Caco-2 (cell line): ENCODE measurements around the gene CCDC3. TPM values are rescaled to one million over a fixed set of nuclear protein-coding genes. Genes with fewer than 3 reads are reported as not detected.

Experiments
- BruUV-seq: library from RNA; stranded (reverse); fragments of 400-500 nt; replicated peaks from 2 replicates; lab custom pipeline; 2021; lab: Mats Ljungman, UMichigan
- CTCF ChIA-PET: fragments of 300-600 bp; sonication (Branson Sonifier 250); formaldehyde crosslinking; loops from one replicate; lab custom pipeline; 2022; ENCODE audit warnings: antibody characterized with exemption; lab: Charles Lee
- POLR2A ChIA-PET: fragments of 300-600 bp; sonication (Branson Sonifier 250); formaldehyde crosslinking; loops from one replicate; lab custom pipeline; 2022; ENCODE audit warnings: antibody characterized with exemption; lab: Charles Lee
- DNase-seq, 2 experiments: peaks; one replicate each; pipeline versions ENCODE4 v3.0.0 to v3.0.0-alpha.2; 2020 to 2022
- H3K27me3 ChIP-seq: replicated peaks from 2 replicates; pipeline ENCODE4 v1.6.0; 2011; ENCODE audit warnings: low read length; ENCODE audit not compliant: control insufficient read depth, insufficient read depth
- H3K36me3 ChIP-seq: 2 replicates; pipeline ENCODE4 v1.5.1; 2011; ENCODE audit warnings: low read length; ENCODE audit not compliant: control insufficient read depth, insufficient read depth
- H3K4me1 ChIP-seq: fragments of 250-450 bp; sonication (Bioruptor Pico); 2 replicates; pipeline ENCODE4 v1.5.1; 2020; ENCODE audit warnings: mild to moderate bottlenecking
- H3K4me3 ChIP-seq: 2 replicates; pipeline ENCODE4 v1.5.1; 2011; ENCODE audit warnings: low read depth, mild to moderate bottlenecking, control low read depth, low read length
- H3K9me3 ChIP-seq: fragments of 250-450 bp; sonication (Bioruptor Pico); 2 replicates; pipeline ENCODE4 v1.5.1; 2020; ENCODE audit warnings: mild to moderate bottlenecking, moderate library complexity
- H3K27ac Mint-ChIP-seq: one replicate; pipeline ENCODE4 v1.8.0; 2022; ENCODE audit warnings: mixed read lengths; ENCODE audit not compliant: unreplicated experiment
- H3K27me3 Mint-ChIP-seq: one replicate; pipeline ENCODE4 v1.8.0; 2022; ENCODE audit warnings: mixed read lengths; ENCODE audit not compliant: insufficient read depth, unreplicated experiment
- H3K36me3 Mint-ChIP-seq: one replicate; pipeline ENCODE4 v1.8.0; 2022; ENCODE audit warnings: mild to moderate bottlenecking, mixed read lengths; ENCODE audit not compliant: insufficient read depth, unreplicated experiment
- H3K4me1 Mint-ChIP-seq: one replicate; pipeline ENCODE4 v1.8.0; 2022; ENCODE audit warnings: low read depth, mixed read lengths; ENCODE audit not compliant: unreplicated experiment
- H3K4me3 Mint-ChIP-seq: one replicate; pipeline ENCODE4 v1.8.0; 2022; ENCODE audit warnings: mild to moderate bottlenecking, moderate library complexity, mixed read lengths; ENCODE audit not compliant: unreplicated experiment
- H3K9me3 Mint-ChIP-seq: one replicate; pipeline ENCODE4 v1.8.0; 2022; ENCODE audit warnings: mixed read lengths; ENCODE audit not compliant: unreplicated experiment
- intact Hi-C: fragments of 100-400 bp; cut with micrococcal nuclease; formaldehyde crosslinking; loops from one replicate; pipeline ENCODE4 v1.10.0; 2022; ENCODE audit not compliant: unreplicated experiment
- total RNA-seq: library from RNA; stranded (reverse); gene quantifications from 2 replicates; pipeline ENCODE4 v1.2.3, GENCODE V29; 2022
- TF ChIP-seq, protein P1 (sequence below), 2 experiments: fragments of 200-600 bp in 1 of 2; IDR thresholded peaks; 1 replicate in 1 of 2; 2 replicates in 1 of 2; pipeline versions ENCODE4 v1.5.1 to v1.8.0; 2011 to 2022; ENCODE audit warnings: antibody characterized with exemption in 1 of 2, control low read depth in 1 of 2, inconsistent platforms in 1 of 2, low read depth in 1 of 2, low read length in 1 of 2, mild to moderate bottlenecking in 1 of 2, moderate library complexity in 1 of 2; ENCODE audit not compliant: insufficient read depth in 1 of 2, severe bottlenecking in 1 of 2, unreplicated experiment in 1 of 2

Gene CCDC3
- total RNA-seq, 1 experiment from 2014 or later, result 3.2 TPM

DNA sequence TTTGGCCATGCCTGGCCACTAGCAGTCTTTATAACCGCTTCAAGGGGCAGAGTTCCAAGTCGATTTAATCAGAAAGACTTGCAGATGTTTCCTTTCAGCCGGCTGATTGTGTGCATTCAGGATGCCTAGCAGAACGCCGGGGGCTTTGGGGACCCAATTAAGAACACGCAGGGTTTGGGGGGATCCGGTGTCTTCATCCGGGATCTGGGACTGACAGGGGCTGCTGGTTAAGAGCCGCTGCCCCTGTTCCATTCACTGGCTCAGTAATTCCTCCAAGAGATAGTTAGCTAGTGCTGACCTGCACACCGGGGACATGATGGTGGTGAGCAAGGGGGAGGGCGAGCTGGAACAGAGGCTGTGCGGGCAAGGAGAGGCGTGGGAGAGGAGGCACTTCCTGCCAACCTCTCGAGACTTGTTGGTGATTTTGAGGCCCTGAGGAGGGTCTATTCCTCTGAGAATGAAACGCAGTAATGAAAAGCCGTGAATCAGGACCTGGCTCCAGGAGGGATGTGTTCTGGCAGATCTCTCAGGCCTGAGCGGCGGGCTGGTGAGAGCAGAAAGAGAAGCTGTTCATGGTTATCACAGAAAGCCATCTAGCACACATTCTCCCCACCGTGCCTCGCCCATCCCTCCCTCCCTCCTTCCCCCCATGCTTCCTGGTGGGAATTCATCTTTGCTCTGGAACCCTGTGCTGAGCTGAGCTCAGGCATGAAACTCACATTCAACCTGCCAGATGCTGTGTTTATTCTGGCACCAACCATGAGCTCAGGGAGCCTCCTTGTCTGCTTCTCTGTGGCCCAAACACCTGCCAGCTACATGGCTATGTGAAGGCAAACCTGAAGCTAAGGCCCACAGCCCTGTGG lies 152.0 kb downstream of the CCDC3 start:
- Mint-ChIP-seq H3K27me3 (no peaks in the 10 kb centered on the region), H3K4me3 (no peak overlapping the region), H3K27ac (no peak overlapping the region), H3K36me3 (no peaks in the 10 kb centered on the region), H3K4me1 (peaks cover 9% of the 10 kb centered on the region), H3K9me3 (no peaks in the 10 kb centered on the region)
- ChIA-PET CTCF (interaction anchor here (0.6 to 0.8 kb wide), 2 partner anchors 32 to 139 kb away, joined by 3 to 8 read pairs; no protein-coding TSS in a partner anchor), POLR2A (no interaction called here)
- H3K36me3 ChIP-seq, result no peaks in the 10 kb centered on the region
- BruUV-seq, result no TSS peak
- TF ChIP-seq, protein P1, sequence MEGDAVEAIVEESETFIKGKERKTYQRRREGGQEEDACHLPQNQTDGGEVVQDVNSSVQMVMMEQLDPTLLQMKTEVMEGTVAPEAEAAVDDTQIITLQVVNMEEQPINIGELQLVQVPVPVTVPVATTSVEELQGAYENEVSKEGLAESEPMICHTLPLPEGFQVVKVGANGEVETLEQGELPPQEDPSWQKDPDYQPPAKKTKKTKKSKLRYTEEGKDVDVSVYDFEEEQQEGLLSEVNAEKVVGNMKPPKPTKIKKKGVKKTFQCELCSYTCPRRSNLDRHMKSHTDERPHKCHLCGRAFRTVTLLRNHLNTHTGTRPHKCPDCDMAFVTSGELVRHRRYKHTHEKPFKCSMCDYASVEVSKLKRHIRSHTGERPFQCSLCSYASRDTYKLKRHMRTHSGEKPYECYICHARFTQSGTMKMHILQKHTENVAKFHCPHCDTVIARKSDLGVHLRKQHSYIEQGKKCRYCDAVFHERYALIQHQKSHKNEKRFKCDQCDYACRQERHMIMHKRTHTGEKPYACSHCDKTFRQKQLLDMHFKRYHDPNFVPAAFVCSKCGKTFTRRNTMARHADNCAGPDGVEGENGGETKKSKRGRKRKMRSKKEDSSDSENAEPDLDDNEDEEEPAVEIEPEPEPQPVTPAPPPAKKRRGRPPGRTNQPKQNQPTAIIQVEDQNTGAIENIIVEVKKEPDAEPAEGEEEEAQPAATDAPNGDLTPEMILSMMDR (IDR thresholded peaks at IDR 0.05; ENCODE audit: insufficient read depth in 1 of 2, low read depth in 1 of 2, low read length in 1 of 2, severe bottlenecking in 1 of 2, unreplicated experiment in 1 of 2), result no peak
- intact Hi-C loops, result no loop called here
- no peak overlapping the region for H3K4me3 ChIP-seq
- DNase-seq, result no peak
- no peaks in the 10 kb centered on the region for H3K27me3 ChIP-seq
- H3K9me3 ChIP-seq, result no peaks in the 10 kb centered on the region
- H3K4me1 ChIP-seq, result peaks cover 11% of the 10 kb centered on the region

DNA sequence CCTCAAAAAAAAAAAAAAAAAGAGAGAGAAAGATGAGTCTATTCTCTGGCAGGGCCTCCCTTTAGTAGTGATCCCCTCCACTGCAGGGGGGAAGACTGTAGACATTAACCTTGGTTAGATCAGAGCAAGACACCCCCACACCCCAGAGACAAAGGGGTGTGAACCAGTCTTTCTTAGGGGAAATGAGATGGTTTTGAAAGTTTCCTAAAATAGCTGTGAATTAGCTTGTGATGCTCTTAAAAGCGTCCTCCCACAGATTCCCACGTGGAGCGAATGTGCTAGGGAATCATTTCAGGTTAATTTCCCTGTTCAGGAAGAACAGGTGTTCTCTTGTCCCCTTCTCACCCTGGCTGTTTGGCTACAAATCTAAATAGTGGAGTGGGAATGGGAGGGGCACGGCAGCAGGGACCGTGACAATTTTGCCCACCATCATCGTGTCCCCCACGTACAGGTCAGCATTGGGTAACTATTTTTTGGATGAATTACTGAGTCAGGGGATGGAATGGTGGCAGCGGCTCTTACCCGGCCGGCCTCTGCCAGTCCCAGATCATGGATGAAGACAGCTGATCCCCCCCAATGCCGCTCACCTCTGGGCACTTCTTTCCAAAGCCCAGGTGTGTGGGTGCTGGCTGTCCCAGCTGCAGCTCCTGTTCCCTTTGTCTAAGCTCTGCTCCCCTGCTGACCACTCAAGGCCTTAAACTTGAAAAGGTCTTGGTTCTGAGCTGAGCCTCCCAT lies 152.9 kb downstream of the CCDC3 start:
- ChIA-PET POLR2A (no interaction called here), CTCF (no interaction called here)

More for the DNA sequence above, 152.9 kb downstream of the CCDC3 start:
- DNase-seq, result no peak
- peaks cover 9% of the 10 kb centered on the region for H3K4me1 Mint-ChIP-seq
- H3K9me3 Mint-ChIP-seq, result no peaks in the 10 kb centered on the region
- no peak overlapping the region for H3K4me3 Mint-ChIP-seq
- no peaks in the 10 kb centered on the region for H3K27me3 Mint-ChIP-seq
- H3K9me3 ChIP-seq, result no peaks in the 10 kb centered on the region
- no peaks in the 10 kb centered on the region for H3K36me3 ChIP-seq
- TF ChIP-seq, protein P1 (IDR thresholded peaks at IDR 0.05; ENCODE audit: insufficient read depth in 1 of 2, low read depth in 1 of 2, low read length in 1 of 2, severe bottlenecking in 1 of 2, unreplicated experiment in 1 of 2), result no peak
- no peak overlapping the region for H3K4me3 ChIP-seq
- H3K27ac Mint-ChIP-seq, result no peak overlapping the region
- intact Hi-C loops, result no loop called here
- H3K4me1 ChIP-seq, result peaks cover 12% of the 10 kb centered on the region
- no TSS peak for BruUV-seq
- H3K27me3 ChIP-seq, result no peaks in the 10 kb centered on the region
- H3K36me3 Mint-ChIP-seq, result no peaks in the 10 kb centered on the region
